ENCODE measurements around the gene RIMBP3C. TPM values are rescaled to one million over a fixed set of nuclear protein-coding genes. Genes with fewer than 3 reads are reported as not detected.

RIMBP3C gene
- polyA plus RNA-seq, 1 donor (not counting 4 experiments of a cell fraction or from before 2014, with no cell fraction given), result 0.01 TPM

DNA sequence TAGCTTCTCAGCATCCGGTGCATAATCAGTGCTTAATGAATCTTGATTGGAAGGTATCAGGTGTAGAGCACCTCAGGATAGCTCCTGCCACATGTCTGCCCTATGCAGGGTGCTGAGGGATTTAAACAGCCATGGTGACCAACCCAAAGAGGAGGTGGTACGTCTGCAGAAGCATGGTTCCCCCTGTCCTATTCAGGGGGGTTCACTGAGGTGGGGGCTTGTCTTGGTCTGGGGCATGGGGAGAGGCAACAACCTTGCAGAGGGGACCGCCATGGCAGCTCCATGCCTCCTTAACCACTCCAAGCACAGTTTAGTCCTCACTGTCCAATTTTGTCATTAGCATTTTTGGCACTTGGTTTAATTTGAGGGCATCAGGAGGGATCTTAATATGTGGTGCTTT lies 41.2 kb upstream of the RIMBP3C start:
- H3K4me2 ChIP-seq (ENCODE audit: control insufficient read depth, extremely low read depth, insufficient read depth, low read depth, low read length), result no peak overlapping the region
- H3K9ac ChIP-seq (ENCODE audit: control insufficient read depth, extremely low read depth, insufficient read depth, low read length), result no peak overlapping the region
- FAIRE-seq, result no peak
- H3K36me3 ChIP-seq (ENCODE audit: control insufficient read depth in 2 of 2, extremely low read depth in 1 of 2, insufficient read depth in 2 of 2, low read length in 2 of 2), result peaks cover 30 to 31% of the 10 kb centered on the region in 2 experiments
- dilution Hi-C loops (cut with MboI; ENCODE audit: extremely low pct_ligation_motif_present, low sequenced_read_pairs), result no loop called here
- no peaks in the 10 kb centered on the region for H3K9me3 ChIP-seq (ENCODE audit: control insufficient read depth, low read depth, low read length)
- no peak overlapping the region for H2AFZ ChIP-seq (ENCODE audit: control insufficient read depth, low read length)
- H3K9me1 ChIP-seq (ENCODE audit: control insufficient read depth, extremely low read depth, insufficient read depth, low read length), result peaks cover 6% of the 10 kb centered on the region
- H3K4me3 ChIP-seq (ENCODE audit: control insufficient read depth in 2 of 3, extremely low read depth in 1 of 3, insufficient read depth in 2 of 3, low read depth in 1 of 3, low read length in 3 of 3), result no peak overlapping the region
- peaks cover 36% of the 10 kb centered on the region for H4K20me1 ChIP-seq (ENCODE audit: control insufficient read depth, extremely low read depth, insufficient read depth, low read length)
- no peaks in the 10 kb centered on the region for H3K27me3 ChIP-seq (ENCODE audit: control insufficient read depth, extremely low read depth, insufficient read depth, low read length)
- peaks cover 96% of the 10 kb centered on the region for H3K79me2 ChIP-seq (ENCODE audit: control insufficient read depth, insufficient read depth, low read length)
- no peaks in the 10 kb centered on the region for H3K4me1 ChIP-seq (ENCODE audit: control insufficient read depth, extremely low read depth, insufficient read depth, low read length)
- TF ChIP-seq, protein P1, sequence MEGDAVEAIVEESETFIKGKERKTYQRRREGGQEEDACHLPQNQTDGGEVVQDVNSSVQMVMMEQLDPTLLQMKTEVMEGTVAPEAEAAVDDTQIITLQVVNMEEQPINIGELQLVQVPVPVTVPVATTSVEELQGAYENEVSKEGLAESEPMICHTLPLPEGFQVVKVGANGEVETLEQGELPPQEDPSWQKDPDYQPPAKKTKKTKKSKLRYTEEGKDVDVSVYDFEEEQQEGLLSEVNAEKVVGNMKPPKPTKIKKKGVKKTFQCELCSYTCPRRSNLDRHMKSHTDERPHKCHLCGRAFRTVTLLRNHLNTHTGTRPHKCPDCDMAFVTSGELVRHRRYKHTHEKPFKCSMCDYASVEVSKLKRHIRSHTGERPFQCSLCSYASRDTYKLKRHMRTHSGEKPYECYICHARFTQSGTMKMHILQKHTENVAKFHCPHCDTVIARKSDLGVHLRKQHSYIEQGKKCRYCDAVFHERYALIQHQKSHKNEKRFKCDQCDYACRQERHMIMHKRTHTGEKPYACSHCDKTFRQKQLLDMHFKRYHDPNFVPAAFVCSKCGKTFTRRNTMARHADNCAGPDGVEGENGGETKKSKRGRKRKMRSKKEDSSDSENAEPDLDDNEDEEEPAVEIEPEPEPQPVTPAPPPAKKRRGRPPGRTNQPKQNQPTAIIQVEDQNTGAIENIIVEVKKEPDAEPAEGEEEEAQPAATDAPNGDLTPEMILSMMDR (optimal IDR thresholded peaks at IDR 0.05 in 1 of 3, IDR thresholded peaks at IDR 0.05 in 1 of 3, conservative IDR thresholded peaks at IDR 0.05 in 1 of 3; ENCODE audit: extremely low read depth in 1 of 3, insufficient read depth in 2 of 3, low read length in 3 of 3), result no peak
- no peak for TF ChIP-seq EZH2 (IDR thresholded peaks at IDR 0.05; ENCODE audit: low read length)
- no peak for DNase-seq (ENCODE audit: low read depth, low spot score)
- no peak overlapping the region for H3K27ac ChIP-seq (ENCODE audit: control insufficient read depth, insufficient read depth, low read length)

DNA sequence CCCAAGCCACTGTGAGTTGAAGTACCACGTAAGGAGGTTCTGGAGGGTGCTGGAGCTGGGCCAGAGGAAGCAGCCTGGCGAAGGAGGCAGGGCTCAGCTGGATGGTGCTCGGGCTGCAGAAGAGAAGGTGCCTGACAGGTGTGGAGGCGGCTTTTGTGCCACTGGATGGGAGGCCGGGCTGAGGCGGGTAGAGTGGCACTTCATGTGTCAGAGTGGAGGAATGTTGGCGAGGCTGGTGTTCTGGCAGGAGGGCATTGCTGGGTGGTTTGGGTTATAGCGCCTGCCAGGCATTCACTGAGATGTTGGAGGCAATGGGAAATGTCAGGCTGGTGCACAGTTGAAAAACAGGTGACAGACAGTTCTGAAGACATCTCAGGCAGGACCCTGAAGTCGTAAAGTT lies 40.4 kb upstream of the RIMBP3C start:
- TF ChIP-seq, protein P1 (optimal IDR thresholded peaks at IDR 0.05 in 1 of 3, IDR thresholded peaks at IDR 0.05 in 1 of 3, conservative IDR thresholded peaks at IDR 0.05 in 1 of 3; ENCODE audit: extremely low read depth in 1 of 3, insufficient read depth in 2 of 3, low read length in 3 of 3), result no peak
- no peak for TF ChIP-seq EZH2 (IDR thresholded peaks at IDR 0.05; ENCODE audit: low read length)
- Histone ChIP-seq H4K20me1 (ENCODE audit: control insufficient read depth, extremely low read depth, insufficient read depth, low read length) (peaks cover 37% of the 10 kb centered on the region), H3K36me3 (ENCODE audit: control insufficient read depth in 2 of 2, extremely low read depth in 1 of 2, insufficient read depth in 2 of 2, low read length in 2 of 2) (peaks cover 30 to 31% of the 10 kb centered on the region in 2 experiments), H3K4me3 (ENCODE audit: control insufficient read depth in 2 of 3, extremely low read depth in 1 of 3, insufficient read depth in 2 of 3, low read depth in 1 of 3, low read length in 3 of 3) (no peak overlapping the region), H2AFZ (ENCODE audit: control insufficient read depth, low read length) (no peak overlapping the region), H3K4me1 (ENCODE audit: control insufficient read depth, extremely low read depth, insufficient read depth, low read length) (no peaks in the 10 kb centered on the region), H3K27ac (ENCODE audit: control insufficient read depth, insufficient read depth, low read length) (no peak overlapping the region), H3K9me3 (ENCODE audit: control insufficient read depth, low read depth, low read length) (no peaks in the 10 kb centered on the region), H3K4me2 (ENCODE audit: control insufficient read depth, extremely low read depth, insufficient read depth, low read depth, low read length) (no peak overlapping the region), H3K9ac (ENCODE audit: control insufficient read depth, extremely low read depth, insufficient read depth, low read length) (no peak overlapping the region), H3K27me3 (ENCODE audit: control insufficient read depth, extremely low read depth, insufficient read depth, low read length) (no peaks in the 10 kb centered on the region), H3K79me2 (ENCODE audit: control insufficient read depth, insufficient read depth, low read length) (peaks cover 96% of the 10 kb centered on the region), H3K9me1 (ENCODE audit: control insufficient read depth, extremely low read depth, insufficient read depth, low read length) (peaks cover 6% of the 10 kb centered on the region)
- no peak for FAIRE-seq
- DNase-seq (ENCODE audit: low read depth, low spot score), result no peak
- dilution Hi-C loops (cut with MboI; ENCODE audit: extremely low pct_ligation_motif_present, low sequenced_read_pairs), result no loop called here
